Measurements from ENCODE around the gene RAB20.
"Not testable (repeated sequence)": the region's sequence is repeated elsewhere in the genome, so short reads cannot be mapped to it uniquely, and the experiment has no call there.

Gene RAB20

DNA sequence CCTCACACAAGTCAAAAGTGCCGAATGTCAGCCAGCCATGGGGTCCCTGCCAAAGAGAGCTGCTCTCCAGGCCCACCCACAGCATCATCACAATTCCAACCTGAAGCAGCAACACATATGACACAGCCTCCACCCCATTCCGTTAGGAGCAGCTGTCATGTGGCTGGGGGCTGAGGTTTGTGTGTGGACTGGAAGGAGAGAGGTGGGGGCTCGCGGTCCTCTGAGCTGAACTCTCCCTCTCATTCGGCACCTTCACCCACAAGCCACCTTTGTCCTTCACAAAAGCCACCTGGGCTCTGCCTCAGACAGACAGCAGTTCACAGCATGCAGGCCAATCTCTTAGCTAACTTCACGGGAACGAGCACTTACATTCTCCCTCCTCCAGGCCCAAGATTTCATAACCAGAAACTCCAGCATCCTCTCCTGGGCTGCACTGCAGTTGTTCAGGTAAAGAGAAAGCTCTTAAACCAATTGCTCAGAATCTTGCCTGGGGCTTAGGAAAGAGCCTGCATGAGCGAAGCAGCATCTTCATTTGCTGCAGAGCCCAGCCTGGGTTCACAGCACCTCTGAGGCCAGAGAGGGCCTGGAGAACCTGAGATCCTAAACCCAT lies 7.2 kb downstream of the RAB20 start:
- FAIRE-seq: no peak

DNA sequence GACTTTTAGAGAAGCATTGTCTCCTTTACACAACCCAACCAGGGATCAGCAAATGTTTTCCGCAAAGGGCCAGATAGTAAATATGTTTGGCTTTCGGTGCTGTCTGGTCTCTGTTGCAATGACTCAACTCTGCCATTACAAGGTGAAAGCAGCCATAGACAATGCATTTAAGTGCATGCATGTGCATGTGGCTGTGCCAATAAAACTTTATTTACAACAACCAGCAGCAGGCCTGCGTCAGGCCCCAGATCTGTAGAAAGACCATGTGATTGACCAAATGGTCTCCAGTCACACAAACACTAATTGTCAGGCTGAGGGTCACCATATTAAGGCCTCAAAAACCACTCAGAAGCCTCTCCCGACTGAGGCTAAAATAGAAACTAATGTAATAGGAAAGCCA lies 8.1 kb downstream of the RAB20 start:
- no peak for FAIRE-seq

DNA sequence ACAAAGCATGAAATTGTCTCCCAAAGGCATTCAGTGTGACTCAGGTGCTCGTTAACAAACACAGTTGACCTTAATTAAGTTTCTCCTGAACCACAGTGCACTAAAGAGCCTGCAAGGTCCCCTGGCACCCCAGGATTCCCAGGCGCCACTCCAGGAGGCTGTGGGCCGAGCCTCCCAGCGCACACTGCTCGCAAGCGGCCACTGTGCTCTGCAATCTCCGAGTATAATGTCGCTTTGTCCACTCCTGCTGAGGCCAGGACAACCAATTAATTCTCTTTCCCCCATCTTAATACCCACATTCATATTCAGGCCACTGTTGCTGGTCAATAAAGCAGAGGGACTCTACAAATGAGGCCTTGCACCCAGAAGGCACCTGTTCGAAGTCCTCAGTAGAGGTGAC lies 8.8 kb downstream of the RAB20 start:
- FAIRE-seq: no peak

DNA sequence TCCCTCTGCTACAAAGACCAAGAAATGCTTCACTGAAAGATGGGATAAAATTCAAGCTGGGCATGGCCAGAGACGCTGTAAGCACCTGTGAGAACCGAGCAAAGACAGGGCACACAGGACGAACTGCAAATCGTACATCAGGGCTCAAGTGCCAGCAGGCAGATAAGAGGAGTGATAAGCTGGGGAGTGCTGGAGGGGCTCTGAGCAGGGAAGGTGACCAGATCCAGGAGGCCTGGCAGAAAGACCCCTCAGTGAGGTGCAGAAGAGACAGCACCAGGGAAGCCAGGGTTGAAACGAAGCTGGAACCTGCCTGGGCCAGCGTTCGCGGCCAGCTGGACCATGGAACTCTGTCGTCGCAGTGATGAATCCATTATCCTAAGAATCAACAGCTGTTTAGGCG lies 10.2 kb downstream of the RAB20 start:
- FAIRE-seq: no peak

DNA sequence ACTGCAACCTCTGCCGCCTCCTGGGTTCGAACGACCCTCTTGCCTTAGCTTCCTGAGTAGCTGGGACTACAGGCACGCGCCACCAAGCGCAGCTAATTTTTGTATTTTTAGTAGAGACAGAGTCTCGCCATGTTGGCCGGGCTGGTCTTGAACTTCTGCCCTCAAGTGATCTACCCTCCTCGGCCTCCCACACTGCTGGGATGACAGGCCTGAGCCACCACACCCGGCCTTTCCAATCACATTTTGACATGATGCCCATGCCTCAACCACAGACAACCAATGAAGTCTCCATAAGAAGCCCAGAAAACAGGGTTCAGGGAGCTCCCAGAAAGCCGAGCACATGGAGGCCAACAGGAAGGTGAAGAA lies 11.7 kb downstream of the RAB20 start:
- no peak for FAIRE-seq

DNA sequence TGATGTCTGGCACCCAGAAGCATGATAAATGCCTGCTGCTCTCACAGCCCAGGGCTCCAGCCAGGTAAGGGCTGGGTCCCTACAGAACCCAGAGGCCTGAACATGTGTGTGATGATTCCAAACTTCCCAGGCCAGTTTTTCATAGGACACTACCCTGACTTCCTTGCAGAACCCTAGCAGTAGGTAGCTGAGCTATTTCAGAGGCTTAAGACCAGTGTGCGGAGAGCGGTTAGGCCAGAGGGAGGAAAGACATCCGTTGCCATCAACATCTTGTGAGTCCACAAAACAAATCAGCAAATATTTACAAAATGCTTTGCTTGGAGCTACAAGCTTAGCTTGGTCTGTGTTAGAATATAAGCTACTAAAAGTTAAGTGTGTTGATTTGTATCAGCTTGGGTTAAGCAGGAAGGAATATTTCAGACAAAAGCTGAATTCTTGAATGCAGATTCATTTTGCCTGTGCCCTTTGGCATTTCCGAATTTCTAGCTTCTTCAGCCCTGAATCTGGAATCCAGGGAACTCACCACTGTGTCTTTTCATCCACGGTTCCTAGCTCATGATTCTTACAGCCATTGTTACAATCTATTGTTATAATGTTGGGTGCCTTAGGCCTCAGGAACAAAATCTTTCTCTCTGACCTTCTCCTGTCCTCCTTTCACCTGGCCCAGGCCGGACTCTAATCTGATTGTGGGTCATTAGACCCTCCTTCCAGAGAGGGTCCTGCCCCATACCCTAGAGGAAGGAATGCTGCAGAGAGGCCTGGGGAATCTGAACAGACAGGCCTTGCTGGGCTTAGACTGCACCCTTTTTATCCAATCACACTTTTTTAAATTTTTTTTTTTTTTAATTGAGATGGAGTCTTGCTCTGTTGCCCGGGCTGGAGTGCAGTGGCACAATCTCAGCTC lies 12.4 kb downstream of the RAB20 start:
- no peak for FAIRE-seq

DNA sequence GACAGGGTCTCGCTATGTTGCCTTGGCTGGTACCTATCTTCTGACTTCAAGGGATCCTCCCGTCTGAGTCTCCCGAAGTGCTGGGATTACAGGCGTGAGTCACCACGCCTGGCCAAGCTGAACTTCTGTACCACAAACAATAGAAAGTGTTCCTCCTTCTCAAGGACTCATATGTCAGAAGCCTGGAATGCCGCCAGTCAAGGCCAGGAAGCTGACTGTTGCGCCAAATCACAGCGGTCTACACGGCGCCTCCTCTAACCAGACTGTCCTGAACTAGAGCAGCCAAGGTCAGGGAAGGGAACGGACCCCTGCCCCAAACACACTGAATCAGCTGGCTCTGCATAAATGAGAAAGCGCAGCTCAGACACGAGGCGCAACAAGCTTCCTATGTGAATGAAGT lies 14.6 kb downstream of the RAB20 start:
- no peak for FAIRE-seq

DNA sequence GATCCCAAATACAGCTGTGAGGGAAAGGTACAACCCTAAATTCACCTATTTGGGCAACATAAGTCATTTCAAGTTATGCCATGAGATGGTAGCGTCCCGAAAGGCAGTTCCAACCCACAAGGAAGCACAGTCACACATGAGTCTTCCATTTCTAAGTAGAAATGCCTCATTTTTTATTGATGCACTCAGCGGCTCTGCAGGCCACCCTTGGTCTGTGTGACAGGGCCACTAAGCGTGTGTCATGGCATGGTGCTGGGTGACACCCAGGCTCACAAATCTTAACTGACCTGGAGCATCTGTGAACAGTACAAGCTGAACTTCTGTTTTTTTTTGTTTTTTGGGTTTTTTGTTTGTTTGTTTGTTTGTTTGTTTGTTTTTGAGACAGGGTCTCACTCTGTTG lies 15.1 kb downstream of the RAB20 start:
- FAIRE-seq: no peak

DNA sequence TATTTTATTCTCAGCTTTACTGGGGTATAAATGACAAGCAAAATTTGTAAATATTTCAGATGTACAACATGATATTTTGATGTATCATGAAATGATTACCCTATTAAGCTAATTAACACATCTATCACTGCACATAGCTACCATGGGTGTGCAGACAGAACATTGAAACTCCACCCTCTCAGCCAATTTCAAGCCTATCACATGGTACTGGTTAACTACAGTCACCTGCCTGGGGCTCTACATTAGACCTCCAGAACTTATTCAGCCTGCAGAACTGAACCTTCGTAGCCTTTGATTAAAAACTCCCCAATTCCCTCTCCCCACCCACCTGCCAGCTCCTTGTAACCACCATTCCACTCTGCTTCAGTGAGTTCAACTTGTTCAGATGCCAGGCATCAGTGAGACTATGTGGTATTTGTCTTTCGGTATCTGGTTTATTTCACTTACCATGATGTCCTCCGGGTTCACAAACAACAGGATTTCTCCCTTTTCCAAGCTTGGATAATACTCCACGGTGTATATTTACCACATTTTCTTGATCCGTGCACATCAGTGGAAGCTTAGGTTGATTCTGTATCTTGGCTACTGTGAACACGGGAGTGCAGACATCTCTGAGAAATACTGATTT lies 19.2 kb downstream of the RAB20 start:
- FAIRE-seq: no peak

DNA sequence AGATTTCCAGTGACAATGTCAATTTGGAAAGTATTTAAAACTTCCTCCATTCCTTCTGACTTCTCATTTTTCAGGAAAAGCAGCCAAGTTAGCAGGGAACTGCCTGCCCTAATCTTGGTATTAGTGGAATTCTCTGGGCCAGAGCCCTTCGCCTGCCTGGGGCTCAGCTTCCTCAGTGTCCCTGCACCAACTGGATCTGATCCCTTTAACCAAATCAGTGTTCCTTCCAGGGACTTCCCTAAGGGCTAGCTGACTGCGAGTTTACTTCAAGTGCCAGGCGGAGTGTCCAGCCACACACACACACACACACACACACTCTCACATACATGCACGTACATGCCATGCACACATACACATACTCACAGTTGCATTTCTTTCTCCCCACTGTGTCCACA lies 20.0 kb downstream of the RAB20 start:
- FAIRE-seq: no peak

DNA sequence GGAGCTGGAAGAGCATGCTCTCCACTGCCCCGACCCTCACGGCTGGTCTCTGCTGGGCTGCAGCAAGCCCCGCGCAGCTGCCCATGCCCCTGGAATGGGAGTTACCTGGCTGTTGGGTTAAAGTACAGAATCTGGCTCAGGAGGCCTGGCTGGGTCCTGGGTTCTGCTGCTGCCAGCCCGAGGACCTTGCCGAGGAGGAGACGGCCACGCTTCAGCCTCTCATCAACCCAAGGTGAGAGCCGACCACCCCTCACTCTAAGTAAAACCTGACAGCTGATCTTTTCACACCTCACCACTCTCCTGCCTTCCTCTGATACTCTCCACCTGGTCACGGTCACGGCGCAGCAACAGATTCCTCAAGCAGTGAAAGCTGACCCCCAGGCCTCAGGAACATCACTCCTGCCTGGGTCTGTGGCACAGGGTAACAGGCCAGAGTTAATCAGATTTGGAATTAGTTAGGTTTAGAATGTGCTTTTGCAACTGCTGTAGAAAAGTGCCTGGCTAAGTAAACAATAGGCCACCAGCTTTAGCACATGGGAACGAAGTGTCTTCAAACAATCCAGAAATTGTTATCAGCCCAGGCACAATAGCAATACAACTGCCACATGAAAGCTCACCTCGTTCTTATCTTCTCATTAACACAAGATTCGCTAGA lies 20.5 kb downstream of the RAB20 start:
- FAIRE-seq: no peak

DNA sequence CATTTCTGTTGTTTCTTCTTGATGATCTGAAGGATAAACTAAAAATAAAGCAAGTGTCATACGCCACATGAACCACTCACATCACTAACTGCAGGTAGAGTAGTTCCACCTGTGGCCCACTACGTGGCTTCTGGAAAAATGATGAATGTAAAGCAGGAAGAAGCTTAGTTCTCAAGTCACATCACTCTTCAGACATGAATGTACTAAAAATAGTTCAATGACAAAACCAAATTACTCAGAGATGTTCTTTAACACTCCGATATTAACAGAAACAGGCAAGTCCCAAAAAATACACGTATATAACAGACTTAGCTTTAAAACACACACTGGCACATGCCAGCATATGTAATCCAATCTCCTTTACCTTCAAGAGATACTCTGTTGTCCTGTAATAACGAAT lies 21.6 kb downstream of the RAB20 start:
- FAIRE-seq: no peak

DNA sequence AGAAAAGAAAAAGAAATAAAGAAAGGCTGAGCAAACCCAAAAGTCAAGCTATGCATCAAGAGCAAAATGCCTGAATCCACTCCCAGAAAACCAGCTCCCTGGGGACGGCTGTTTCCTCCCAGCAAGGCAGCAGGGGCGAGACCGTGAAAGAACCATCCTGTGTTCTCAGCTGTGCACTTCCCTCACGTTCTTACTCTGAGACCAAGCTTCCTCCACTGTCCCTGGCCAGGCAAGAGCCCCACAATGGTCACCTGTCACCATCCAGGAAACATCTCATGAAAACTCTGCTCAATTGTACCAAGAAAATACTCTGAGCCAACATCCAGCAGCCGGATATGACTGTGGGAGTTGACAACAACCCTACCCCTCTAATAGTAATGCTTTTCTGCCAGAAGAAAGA lies 22.9 kb downstream of the RAB20 start:
- no peak for FAIRE-seq

DNA sequence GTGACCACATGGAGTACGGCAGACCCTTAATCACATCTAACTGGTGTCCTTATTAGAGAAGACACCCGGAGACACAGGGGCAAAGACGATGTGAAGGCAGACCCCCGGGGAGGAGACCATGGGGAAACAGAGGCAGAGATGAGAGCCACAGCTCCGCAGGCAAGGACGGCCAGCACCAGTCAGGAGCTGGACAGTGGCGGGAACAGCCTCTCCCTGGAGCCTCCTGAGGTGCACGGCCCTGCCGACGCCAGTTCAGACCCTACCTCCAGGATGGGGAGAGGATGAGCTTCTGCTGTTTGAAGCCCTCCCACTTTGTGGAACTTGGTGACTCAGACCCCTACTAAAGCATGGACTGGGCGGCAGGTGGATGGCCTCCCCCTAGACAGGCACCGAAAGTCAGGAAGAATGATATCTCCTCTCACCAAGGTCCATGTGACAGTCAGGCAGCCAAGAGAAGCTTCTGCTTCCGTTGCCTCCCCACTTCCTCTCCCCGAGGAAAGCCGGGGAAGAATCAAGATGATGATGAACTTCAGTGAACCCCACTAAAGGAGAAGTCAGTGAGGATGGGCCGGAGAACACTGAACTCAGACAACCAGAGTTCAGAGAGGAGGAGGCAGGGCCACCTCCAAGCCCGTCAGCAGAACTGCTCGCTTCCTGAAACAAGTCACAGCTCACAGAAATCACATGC lies 25.4 kb downstream of the RAB20 start:
- no peak for FAIRE-seq

DNA sequence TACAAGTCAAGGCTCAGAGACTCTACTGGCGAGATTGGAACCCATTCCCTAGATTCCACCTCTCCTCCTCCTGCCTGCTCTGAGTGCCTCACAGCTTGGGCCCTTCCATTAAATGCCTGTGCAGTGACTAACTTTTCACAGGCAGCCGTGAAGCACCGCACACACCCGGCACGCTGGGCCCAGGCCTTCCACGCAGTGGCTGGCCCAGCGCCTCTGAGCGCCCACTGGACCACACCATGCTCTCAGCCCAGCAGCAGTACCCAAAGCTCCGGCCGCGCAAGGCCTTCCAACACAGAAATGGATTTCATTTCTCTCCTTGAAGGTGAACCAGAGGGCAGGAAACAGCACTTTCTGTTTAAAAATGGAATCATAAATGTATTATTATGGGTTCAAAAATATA lies 26.0 kb downstream of the RAB20 start:
- no peak for FAIRE-seq

DNA sequence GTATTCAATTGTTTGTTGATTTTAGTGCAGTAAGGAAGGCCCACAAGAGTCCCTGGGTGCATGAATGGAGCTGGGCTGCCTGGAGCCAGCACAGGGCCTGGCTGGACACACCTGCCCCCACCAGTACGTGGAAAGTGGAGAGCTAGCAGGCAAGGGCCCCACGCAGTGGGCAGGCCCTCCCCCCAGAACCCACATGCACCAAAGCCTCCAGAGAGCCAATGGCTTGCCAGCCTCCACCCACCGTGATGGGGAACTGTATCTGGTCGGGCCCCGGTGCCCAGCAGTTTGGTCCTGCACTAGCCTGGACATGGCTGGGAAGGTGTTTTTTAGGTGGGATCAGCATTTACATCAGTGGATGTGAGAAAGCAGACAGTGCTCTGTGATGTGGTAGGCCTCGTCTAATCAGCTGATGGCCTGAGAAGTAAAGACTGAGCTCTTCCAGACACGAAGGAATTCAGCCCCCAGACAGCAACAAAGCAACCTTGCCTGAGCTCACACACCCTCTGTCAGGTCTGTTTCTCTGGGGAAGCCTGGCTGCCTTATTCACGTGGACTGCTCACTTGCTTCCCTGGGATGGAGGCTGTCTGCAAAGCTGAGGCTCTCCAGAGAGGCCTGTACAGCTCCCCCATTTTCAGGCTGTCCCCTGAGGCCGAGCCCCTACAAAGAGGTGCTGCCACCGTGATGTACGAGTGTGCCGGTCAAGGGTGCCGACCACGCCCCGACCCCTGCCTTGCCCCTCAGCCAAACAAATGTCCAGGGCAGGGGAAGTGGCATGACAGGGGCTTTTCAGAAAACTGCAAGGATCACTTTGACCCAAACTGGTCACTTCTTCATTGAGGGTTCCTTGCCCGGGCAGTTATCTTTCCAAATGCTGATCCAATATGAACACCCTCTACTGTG lies 27.5 kb downstream of the RAB20 start:
- no peak for FAIRE-seq

DNA sequence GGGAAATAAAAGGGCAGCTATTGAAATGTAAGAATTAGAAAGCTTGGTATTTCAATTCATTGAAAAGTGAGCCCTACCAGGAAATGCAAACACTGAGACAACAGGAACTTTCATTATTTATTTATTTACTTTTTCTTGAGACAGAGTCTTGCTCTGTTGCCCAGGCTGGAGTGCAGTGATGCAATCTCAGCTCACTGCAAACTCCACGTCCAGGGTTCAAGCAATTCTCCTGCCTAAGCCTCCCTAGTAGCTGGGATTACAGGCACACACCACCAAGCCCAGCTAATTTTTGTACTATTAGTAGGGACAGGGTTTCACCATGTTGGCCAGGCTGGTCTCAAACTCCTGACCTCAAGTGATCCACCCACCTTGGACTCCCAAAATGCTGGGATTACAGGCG lies 29.3 kb downstream of the RAB20 start:
- not testable (repeated sequence) for FAIRE-seq

DNA sequence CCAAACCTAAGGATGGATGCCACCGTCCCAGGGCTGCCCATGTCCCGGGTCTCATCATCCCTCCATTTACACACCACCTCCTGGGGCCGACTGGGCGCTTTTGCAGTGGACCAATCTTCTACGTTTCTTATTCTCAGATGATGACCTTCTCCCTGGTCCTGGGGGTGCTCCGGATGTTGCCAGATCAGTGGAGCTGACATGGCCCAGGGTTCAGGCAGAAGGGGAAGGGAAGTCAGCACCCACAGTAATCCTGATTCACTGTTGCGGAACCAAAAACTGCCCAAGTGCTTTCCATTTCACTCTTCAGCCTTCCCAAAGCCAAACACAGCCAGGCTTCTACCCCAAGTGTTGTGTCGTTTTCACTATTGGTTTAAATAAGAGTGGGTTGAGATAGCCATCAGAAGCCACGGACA lies 29.8 kb downstream of the RAB20 start:
- no peak for FAIRE-seq

DNA sequence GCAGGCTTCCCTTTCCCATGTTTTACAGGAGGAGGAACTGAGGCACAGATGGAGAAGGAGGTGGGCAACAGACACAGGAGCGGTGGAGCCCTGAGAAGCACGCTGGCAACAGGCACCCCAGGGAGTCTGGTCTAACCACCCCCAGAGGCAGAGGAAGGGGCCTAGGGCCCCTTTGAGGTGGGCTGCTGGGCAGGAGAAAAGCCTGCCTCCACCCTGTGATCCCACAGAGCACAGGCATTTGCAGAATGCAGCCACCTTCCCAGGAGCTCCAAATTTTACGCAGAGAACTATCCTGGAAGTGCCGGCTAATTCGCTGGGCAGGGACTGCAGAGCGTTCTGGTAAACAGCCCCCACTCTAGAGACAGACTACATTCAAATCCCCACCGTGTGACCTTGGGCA lies 30.4 kb downstream of the RAB20 start:
- FAIRE-seq: no peak

DNA sequence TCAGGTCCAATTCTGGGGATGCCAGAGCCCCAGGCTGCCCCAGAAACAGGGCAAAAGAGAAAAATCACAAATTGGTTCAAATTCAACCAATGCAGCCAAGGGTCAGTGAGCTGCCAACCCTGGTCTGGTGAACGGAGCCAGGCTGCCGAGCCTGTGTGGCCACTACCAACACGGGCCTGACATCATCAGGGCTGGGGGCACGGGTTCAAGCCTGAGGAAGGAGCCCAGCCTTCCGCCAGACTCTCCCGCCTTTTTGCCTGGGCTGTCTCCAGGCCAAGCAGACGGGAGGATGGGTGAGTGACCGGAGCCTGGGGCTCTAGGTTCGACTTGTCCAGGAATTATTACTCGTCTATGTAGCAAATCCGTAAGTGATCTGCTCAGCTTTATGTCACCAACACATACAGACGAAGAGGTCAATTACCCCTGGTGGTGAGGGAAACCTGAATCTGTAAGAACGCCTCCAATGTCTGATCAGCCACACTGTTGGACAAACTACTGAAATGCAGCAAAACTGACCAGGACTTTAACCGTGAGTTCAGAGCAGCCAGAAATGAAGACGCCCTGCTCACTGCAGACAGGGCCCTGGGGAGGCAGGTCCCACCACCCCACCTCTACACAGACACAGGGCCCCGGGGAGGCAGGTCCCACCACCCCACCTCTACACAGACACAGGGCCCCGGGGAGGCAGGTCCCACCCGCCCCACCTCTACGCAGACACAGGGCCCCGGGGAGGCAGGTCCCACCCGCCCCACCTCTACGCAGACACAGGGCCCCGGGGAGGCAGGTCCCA lies 31.8 kb downstream of the RAB20 start:
- no peak for FAIRE-seq

DNA sequence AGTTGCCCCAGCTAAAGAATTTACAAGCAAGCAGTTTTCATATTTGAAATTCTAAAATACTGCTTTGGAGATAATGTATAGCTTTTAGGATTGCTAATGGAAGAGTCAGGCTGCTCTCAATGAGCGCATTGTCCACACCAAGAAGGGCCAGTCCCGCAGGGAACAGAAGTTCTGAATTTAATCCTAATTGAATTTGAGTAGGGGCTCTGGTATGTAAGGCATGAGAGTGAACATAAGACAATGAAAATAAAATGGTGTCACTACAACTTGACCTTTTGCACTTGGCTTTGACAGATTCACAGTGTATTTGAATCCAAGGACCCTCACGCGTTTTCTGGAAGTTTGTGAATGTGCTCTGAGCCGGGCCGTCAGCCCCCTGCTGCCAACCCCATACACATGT lies 32.6 kb downstream of the RAB20 start:
- FAIRE-seq: no peak
